ENCODE data around the gene COL5A3. TPM values are rescaled to one million over a fixed set of nuclear protein-coding genes. Genes with fewer than 3 reads are reported as not detected.

The COL5A3 gene
- total RNA-seq, 6 experiments from 2014 or later, result 1.3 to 3.7 (median 1.4) TPM

DNA sequence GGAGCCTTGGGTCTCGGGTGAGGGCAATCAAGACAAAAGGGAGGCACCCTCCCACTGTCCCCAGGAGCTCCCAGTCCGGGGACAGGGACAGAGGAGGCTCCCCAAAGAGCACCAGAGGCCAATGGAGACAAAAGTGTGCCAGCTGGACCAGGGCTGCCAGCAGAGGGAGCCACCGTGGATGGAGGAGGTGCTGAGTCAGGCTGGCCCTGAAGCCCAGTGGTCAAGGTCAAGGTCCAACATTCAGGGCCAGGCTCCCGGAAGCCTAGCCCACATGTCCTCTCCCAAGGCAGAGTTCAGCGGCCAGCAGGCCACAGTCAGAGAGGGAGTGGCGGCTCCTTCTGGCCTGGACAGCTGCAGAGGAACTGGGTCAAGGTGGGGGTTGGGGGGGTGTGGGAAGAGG lies 8.4 kb downstream of the COL5A3 start:
- Mint-ChIP-seq H3K4me1 (ENCODE audit: low read depth) (peaks cover 8% of the 10 kb centered on the region), H3K27me3 (ENCODE audit: insufficient read depth) (no peaks in the 10 kb centered on the region; the same call in 1 of the 2 replicates), H3K27ac (no peak overlapping the region), H3K4me3 (no peak overlapping the region), H3K9me3 (no peaks in the 10 kb centered on the region), H3K36me3 (ENCODE audit: low read depth) (no peaks in the 10 kb centered on the region)
- no peak for DNase-seq
- TF ChIP-seq, protein P1, sequence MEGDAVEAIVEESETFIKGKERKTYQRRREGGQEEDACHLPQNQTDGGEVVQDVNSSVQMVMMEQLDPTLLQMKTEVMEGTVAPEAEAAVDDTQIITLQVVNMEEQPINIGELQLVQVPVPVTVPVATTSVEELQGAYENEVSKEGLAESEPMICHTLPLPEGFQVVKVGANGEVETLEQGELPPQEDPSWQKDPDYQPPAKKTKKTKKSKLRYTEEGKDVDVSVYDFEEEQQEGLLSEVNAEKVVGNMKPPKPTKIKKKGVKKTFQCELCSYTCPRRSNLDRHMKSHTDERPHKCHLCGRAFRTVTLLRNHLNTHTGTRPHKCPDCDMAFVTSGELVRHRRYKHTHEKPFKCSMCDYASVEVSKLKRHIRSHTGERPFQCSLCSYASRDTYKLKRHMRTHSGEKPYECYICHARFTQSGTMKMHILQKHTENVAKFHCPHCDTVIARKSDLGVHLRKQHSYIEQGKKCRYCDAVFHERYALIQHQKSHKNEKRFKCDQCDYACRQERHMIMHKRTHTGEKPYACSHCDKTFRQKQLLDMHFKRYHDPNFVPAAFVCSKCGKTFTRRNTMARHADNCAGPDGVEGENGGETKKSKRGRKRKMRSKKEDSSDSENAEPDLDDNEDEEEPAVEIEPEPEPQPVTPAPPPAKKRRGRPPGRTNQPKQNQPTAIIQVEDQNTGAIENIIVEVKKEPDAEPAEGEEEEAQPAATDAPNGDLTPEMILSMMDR (IDR thresholded peaks at IDR 0.05), result peak; percentile 78

DNA sequence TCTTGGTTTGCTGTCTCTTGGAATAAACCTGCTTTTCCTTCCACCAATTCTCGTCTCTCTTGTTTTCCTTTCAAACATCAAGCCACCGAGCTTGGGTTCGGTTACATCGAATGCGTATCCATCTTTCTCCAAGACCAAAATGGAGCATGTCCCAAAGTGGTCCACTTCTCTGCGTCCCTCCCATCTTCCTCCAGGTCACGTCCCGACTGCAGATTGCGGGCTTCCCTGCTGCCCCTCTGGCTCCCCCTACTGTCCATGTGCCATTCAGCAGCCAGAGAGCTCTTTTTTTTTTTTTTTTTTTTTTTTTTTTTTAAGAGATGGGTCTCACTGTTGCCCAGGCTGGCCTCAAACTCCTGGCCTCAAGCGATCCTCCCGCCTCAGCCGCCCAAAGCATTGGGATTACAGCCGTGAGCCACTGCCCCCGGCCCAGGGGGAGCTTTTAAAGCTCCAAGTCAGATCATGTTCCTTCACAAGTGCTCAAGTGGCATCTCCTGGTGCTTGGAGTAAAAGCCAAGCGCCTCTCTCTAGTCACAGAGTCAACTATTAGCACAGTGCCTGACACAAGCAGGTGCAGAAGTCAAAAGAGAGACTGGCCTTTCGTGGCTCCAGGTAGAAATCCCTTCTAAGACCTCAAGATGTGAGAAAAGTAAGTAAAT lies 10.0 kb downstream of the COL5A3 start:
- Mint-ChIP-seq H3K36me3 (ENCODE audit: low read depth) (no peaks in the 10 kb centered on the region), H3K27me3 (ENCODE audit: insufficient read depth) (no peaks in the 10 kb centered on the region; the same call in 1 of the 2 replicates), H3K4me3 (no peak overlapping the region), H3K27ac (no peak overlapping the region), H3K9me3 (no peaks in the 10 kb centered on the region), H3K4me1 (ENCODE audit: low read depth) (peaks cover 15% of the 10 kb centered on the region)
- TF ChIP-seq, protein P1 (IDR thresholded peaks at IDR 0.05), result peak; percentile 92
- DNase-seq, result peak; percentile 25

DNA sequence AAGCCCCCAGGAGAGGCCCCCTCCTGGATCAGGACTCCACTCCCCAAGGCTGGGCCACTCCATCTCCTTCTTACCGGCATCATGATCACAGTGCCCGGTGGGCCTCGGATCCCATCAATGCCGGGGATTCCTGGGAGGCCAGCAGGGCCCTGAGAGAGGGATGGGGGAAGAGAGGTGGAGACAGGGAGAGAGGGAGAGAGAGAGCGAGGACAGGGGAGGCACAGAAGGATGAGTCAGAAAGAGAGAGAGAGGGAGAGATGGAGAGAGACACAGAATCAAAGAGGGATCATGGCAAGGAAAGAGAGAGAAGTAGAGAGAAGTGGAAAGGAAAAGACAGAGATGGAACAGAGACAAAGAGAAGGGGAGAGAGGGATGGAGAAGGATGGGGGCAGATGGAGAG lies 13.8 kb downstream of the COL5A3 start:
- TF ChIP-seq, protein P1 (IDR thresholded peaks at IDR 0.05), result no peak
- no peaks in the 10 kb centered on the region for H3K36me3 Mint-ChIP-seq (ENCODE audit: low read depth)

DNA sequence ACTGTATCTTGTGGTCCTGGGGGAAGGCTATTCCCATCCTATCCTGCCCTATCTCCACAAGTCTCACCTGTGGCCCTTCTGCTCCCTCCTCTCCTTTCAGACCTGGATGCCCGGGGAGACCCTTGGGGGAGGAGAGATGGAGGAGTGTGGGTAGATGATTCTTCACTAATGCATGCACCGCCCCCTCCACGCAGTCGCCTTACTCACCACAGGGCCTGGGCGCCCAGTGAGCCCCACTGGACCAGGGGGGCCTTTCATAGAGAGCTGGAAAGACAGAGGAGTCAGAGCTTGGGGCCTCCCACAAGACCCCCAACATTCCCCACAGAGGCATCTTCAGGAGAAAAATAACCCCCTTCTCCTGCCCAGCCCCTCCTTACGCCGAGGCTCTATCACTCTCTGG lies 14.3 kb downstream of the COL5A3 start:
- H3K27me3 Mint-ChIP-seq (ENCODE audit: insufficient read depth), result no peaks in the 10 kb centered on the region; the same call in none of the 2 replicates
- TF ChIP-seq, protein P1 (IDR thresholded peaks at IDR 0.05), result no peak
- H3K27ac Mint-ChIP-seq, result no peak overlapping the region
- no peak for DNase-seq
- H3K4me3 Mint-ChIP-seq, result no peak overlapping the region
- no peaks in the 10 kb centered on the region for H3K36me3 Mint-ChIP-seq (ENCODE audit: low read depth)
- H3K9me3 Mint-ChIP-seq, result no peaks in the 10 kb centered on the region
- H3K4me1 Mint-ChIP-seq (ENCODE audit: low read depth), result peaks cover 15% of the 10 kb centered on the region

More for the DNA sequence above, 13.8 kb downstream of the COL5A3 start:
- Mint-ChIP-seq H3K27me3 (ENCODE audit: insufficient read depth) (no peaks in the 10 kb centered on the region; the same call in none of the 2 replicates), H3K9me3 (no peaks in the 10 kb centered on the region), H3K4me1 (ENCODE audit: low read depth) (peaks cover 15% of the 10 kb centered on the region), H3K4me3 (no peak overlapping the region), H3K27ac (peak overlapping the region; percentile 12; the same call in 1 of the 2 replicates)
- no peak for DNase-seq

DNA sequence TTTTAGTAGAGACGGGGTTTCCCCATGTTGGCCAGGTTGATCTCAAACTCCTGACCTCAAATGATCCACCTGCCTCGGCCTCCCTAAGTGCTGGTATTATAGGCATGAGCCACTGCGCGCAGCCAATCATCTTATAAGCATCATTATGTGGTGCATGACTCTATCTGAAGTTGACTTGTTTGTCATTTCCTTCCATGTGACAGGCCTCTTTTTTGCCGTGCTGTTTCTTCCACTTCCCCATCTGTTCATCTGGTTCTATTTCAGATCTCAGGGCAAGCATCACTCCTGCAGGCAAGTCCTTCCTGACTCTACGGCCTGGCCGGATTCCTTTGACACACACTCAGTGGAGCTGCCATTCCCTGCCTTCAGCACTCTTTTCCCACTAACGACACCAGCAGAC lies 15.2 kb downstream of the COL5A3 start:
- H3K36me3 Mint-ChIP-seq (ENCODE audit: low read depth), result no peaks in the 10 kb centered on the region
- no peak for DNase-seq
- H3K4me3 Mint-ChIP-seq, result no peak overlapping the region
- no peak overlapping the region for H3K27ac Mint-ChIP-seq
- TF ChIP-seq, protein P1 (IDR thresholded peaks at IDR 0.05), result no peak
- no peaks in the 10 kb centered on the region; the same call in none of the 2 replicates for H3K27me3 Mint-ChIP-seq (ENCODE audit: insufficient read depth)
- no peaks in the 10 kb centered on the region for H3K9me3 Mint-ChIP-seq
- peaks cover 11% of the 10 kb centered on the region for H3K4me1 Mint-ChIP-seq (ENCODE audit: low read depth)

Data from HFFc6 (cell line).